ENCODE data around the gene TMPRSS13. TPM values are rescaled to one million over a fixed set of nuclear protein-coding genes. Genes with fewer than 3 reads are reported as not detected.

The TMPRSS13 gene
- polyA plus RNA-seq, 2 donors = 13.5 to 16.7 TPM

GRCh38 chr11:117862019-117862725 is 67.0 kb downstream of the TMPRSS13 start:
- Histone ChIP-seq H3K27me3 (ENCODE audit: control insufficient read depth in 1 of 2, insufficient read depth in 2 of 2, low read length in 2 of 2) (no peaks in the 10 kb centered on the region), H3K4me3 (ENCODE audit: low read depth in 1 of 2, low read length in 2 of 2) (no peak overlapping the region), H3K27ac (ENCODE audit: low read depth in 2 of 2, low read length in 1 of 2) (no peak overlapping the region), H3K9me3 (ENCODE audit: control insufficient read depth in 2 of 2, insufficient read depth in 1 of 2, low read depth in 1 of 2, low read length in 1 of 2) (no peaks in the 10 kb centered on the region), H3K4me1 (ENCODE audit: control insufficient read depth in 2 of 2, insufficient read depth in 2 of 2, low read length in 1 of 2) (peaks cover 0 to 2% of the 10 kb centered on the region in 2 donors), H3K36me3 (ENCODE audit: control insufficient read depth in 2 of 2, insufficient read depth in 2 of 2, low read length in 1 of 2) (no peaks in the 10 kb centered on the region)
- WGBS, 2 donors = 66 to 74% methylated on average over 12 of the region's 12 CpGs

- Histone ChIP-seq H3K27me3 (ENCODE audit: control insufficient read depth in 1 of 2, insufficient read depth in 2 of 2, low read length in 2 of 2) (no peaks in the 10 kb centered on the region), H3K27ac (ENCODE audit: low read depth in 2 of 2, low read length in 1 of 2) (no peak overlapping the region), H3K4me3 (ENCODE audit: low read depth in 1 of 2, low read length in 2 of 2) (no peak overlapping the region), H3K36me3 (ENCODE audit: control insufficient read depth in 2 of 2, insufficient read depth in 2 of 2, low read length in 1 of 2) (no peaks in the 10 kb centered on the region), H3K4me1 (ENCODE audit: control insufficient read depth in 2 of 2, insufficient read depth in 2 of 2, low read length in 1 of 2) (peaks cover 0 to 2% of the 10 kb centered on the region in 2 donors), H3K9me3 (ENCODE audit: control insufficient read depth in 2 of 2, insufficient read depth in 1 of 2, low read depth in 1 of 2, low read length in 1 of 2) (no peaks in the 10 kb centered on the region)
- WGBS, 2 donors = 50 to 53% methylated on average over 13 of the region's 13 CpGs
These were observed 67.8 kb downstream of the TMPRSS13 start for GRCh38 chr11:117861151-117862018.

GRCh38 chr11:117860139-117860538 is 69.1 kb downstream of the TMPRSS13 start:
- WGBS, 2 donors = 81 to 94% methylated on average over 6 of the region's 6 CpGs
- Histone ChIP-seq H3K4me1 (ENCODE audit: control insufficient read depth in 2 of 2, insufficient read depth in 2 of 2, low read length in 1 of 2) (peaks cover 0 to 2% of the 10 kb centered on the region in 2 donors), H3K36me3 (ENCODE audit: control insufficient read depth in 2 of 2, insufficient read depth in 2 of 2, low read length in 1 of 2) (no peaks in the 10 kb centered on the region), H3K4me3 (ENCODE audit: low read depth in 1 of 2, low read length in 2 of 2) (no peak overlapping the region), H3K27ac (ENCODE audit: low read depth in 2 of 2, low read length in 1 of 2) (no peak overlapping the region), H3K27me3 (ENCODE audit: control insufficient read depth in 1 of 2, insufficient read depth in 2 of 2, low read length in 2 of 2) (no peaks in the 10 kb centered on the region), H3K9me3 (ENCODE audit: control insufficient read depth in 2 of 2, insufficient read depth in 1 of 2, low read depth in 1 of 2, low read length in 1 of 2) (no peaks in the 10 kb centered on the region)

- WGBS, 2 donors = 81 to 85% methylated on average over 9 of the region's 9 CpGs
- Histone ChIP-seq H3K27ac (ENCODE audit: low read depth in 2 of 2, low read length in 1 of 2) (no peak overlapping the region), H3K4me1 (ENCODE audit: control insufficient read depth in 2 of 2, insufficient read depth in 2 of 2, low read length in 1 of 2) (peaks cover 0 to 2% of the 10 kb centered on the region in 2 donors)
These were observed 69.6 kb downstream of the TMPRSS13 start for GRCh38 chr11:117859488-117860112.

GRCh38 chr11:117859061-117859460 is 70.1 kb downstream of the TMPRSS13 start:
- Histone ChIP-seq H3K36me3 (ENCODE audit: control insufficient read depth in 2 of 2, insufficient read depth in 2 of 2, low read length in 1 of 2) (no peaks in the 10 kb centered on the region), H3K27ac (ENCODE audit: low read depth in 2 of 2, low read length in 1 of 2) (no peak overlapping the region), H3K9me3 (ENCODE audit: control insufficient read depth in 2 of 2, insufficient read depth in 1 of 2, low read depth in 1 of 2, low read length in 1 of 2) (no peaks in the 10 kb centered on the region), H3K4me1 (ENCODE audit: control insufficient read depth in 2 of 2, insufficient read depth in 2 of 2, low read length in 1 of 2) (peaks cover 0 to 2% of the 10 kb centered on the region in 2 donors), H3K27me3 (ENCODE audit: control insufficient read depth in 1 of 2, insufficient read depth in 2 of 2, low read length in 2 of 2) (no peaks in the 10 kb centered on the region), H3K4me3 (ENCODE audit: low read depth in 1 of 2, low read length in 2 of 2) (no peak overlapping the region)
- WGBS, 2 donors = 86 to 91% methylated on average over 10 of the region's 10 CpGs

More at GRCh38 chr11:117859488-117860112, 69.6 kb downstream of the TMPRSS13 start:
- H3K4me3 ChIP-seq (ENCODE audit: low read depth in 1 of 2, low read length in 2 of 2) = no peak overlapping the region
- H3K36me3 ChIP-seq (ENCODE audit: control insufficient read depth in 2 of 2, insufficient read depth in 2 of 2, low read length in 1 of 2) = no peaks in the 10 kb centered on the region
- H3K9me3 ChIP-seq (ENCODE audit: control insufficient read depth in 2 of 2, insufficient read depth in 1 of 2, low read depth in 1 of 2, low read length in 1 of 2) = no peaks in the 10 kb centered on the region
- no peaks in the 10 kb centered on the region for H3K27me3 ChIP-seq (ENCODE audit: control insufficient read depth in 1 of 2, insufficient read depth in 2 of 2, low read length in 2 of 2)

GRCh38 chr11:117857734-117858414 is 71.3 kb downstream of the TMPRSS13 start:
- Histone ChIP-seq H3K4me3 (ENCODE audit: low read depth in 1 of 2, low read length in 2 of 2) (no peak overlapping the region), H3K27ac (ENCODE audit: low read depth in 2 of 2, low read length in 1 of 2) (no peak overlapping the region), H3K27me3 (ENCODE audit: control insufficient read depth in 1 of 2, insufficient read depth in 2 of 2, low read length in 2 of 2) (no peaks in the 10 kb centered on the region), H3K4me1 (ENCODE audit: control insufficient read depth in 2 of 2, insufficient read depth in 2 of 2, low read length in 1 of 2) (peaks cover 0 to 2% of the 10 kb centered on the region in 2 donors), H3K9me3 (ENCODE audit: control insufficient read depth in 2 of 2, insufficient read depth in 1 of 2, low read depth in 1 of 2, low read length in 1 of 2) (no peaks in the 10 kb centered on the region), H3K36me3 (ENCODE audit: control insufficient read depth in 2 of 2, insufficient read depth in 2 of 2, low read length in 1 of 2) (no peaks in the 10 kb centered on the region)
- WGBS, 2 donors = 64 to 66% methylated on average over 11 of the region's 11 CpGs

GRCh38 chr11:117855912-117856651 is 73.1 kb downstream of the TMPRSS13 start:
- H3K4me3 ChIP-seq (ENCODE audit: low read depth in 1 of 2, low read length in 2 of 2) = no peak overlapping the region
- no peaks in the 10 kb centered on the region for H3K9me3 ChIP-seq (ENCODE audit: control insufficient read depth in 2 of 2, insufficient read depth in 1 of 2, low read depth in 1 of 2, low read length in 1 of 2)
- no peak overlapping the region for H3K27ac ChIP-seq (ENCODE audit: low read depth in 2 of 2, low read length in 1 of 2)
- H3K27me3 ChIP-seq (ENCODE audit: control insufficient read depth in 1 of 2, insufficient read depth in 2 of 2, low read length in 2 of 2) = no peaks in the 10 kb centered on the region
- peaks cover 0 to 2% of the 10 kb centered on the region in 2 donors for H3K4me1 ChIP-seq (ENCODE audit: control insufficient read depth in 2 of 2, insufficient read depth in 2 of 2, low read length in 1 of 2)
- no peaks in the 10 kb centered on the region for H3K36me3 ChIP-seq (ENCODE audit: control insufficient read depth in 2 of 2, insufficient read depth in 2 of 2, low read length in 1 of 2)
- WGBS, 2 donors = 86% methylated on average over 13 of the region's 13 CpGs

- Histone ChIP-seq H3K4me3 (ENCODE audit: low read depth in 1 of 2, low read length in 2 of 2) (no peak overlapping the region), H3K27me3 (ENCODE audit: control insufficient read depth in 1 of 2, insufficient read depth in 2 of 2, low read length in 2 of 2) (no peaks in the 10 kb centered on the region), H3K4me1 (ENCODE audit: control insufficient read depth in 2 of 2, insufficient read depth in 2 of 2, low read length in 1 of 2) (no peaks in the 10 kb centered on the region), H3K36me3 (ENCODE audit: control insufficient read depth in 2 of 2, insufficient read depth in 2 of 2, low read length in 1 of 2) (no peaks in the 10 kb centered on the region), H3K9me3 (ENCODE audit: control insufficient read depth in 2 of 2, insufficient read depth in 1 of 2, low read depth in 1 of 2, low read length in 1 of 2) (no peaks in the 10 kb centered on the region), H3K27ac (ENCODE audit: low read depth in 2 of 2, low read length in 1 of 2) (no peak overlapping the region)
- WGBS, 2 donors = 82 to 83% methylated on average over 11 to 12 of the region's 12 CpGs
These were observed 73.9 kb downstream of the TMPRSS13 start for GRCh38 chr11:117855186-117855845.
